ENCODE measurements around the gene CRTC3.
"Not testable (repeated sequence)": the region's sequence is repeated elsewhere in the genome, so short reads cannot be mapped to it uniquely, and the experiment has no call there.

Gene CRTC3

DNA sequence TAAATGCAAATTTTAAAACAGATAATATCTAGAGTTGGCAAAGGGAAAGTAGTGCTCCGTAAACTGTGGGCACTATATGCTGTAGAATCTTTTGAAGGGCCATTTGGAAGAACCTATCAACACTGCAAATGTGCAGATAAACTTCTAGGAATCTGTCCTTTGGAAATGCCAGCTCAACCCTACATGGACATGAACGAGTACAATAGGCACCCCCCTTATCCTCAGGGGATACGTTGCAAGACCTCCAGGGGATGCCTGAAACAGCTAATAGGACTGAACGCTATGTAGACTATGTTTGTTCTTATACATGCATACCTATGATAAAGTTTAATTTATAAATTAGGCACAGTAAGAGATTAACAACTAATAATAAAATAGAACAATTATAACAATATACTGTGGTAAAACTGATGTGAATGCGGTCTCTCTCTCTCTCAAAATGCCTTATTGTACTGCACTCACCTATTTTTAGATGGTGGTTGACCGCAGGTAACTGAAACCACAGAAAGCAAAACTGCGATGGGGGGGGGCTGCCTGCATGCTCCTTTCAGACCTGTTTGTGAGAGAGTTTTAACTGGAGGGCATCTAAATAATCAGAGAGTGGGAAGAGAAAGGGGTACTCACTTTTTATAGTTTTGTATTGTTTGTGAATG is 127.9 kb downstream of the CRTC3 start:
- DNase-seq: not testable (repeated sequence)

DNA sequence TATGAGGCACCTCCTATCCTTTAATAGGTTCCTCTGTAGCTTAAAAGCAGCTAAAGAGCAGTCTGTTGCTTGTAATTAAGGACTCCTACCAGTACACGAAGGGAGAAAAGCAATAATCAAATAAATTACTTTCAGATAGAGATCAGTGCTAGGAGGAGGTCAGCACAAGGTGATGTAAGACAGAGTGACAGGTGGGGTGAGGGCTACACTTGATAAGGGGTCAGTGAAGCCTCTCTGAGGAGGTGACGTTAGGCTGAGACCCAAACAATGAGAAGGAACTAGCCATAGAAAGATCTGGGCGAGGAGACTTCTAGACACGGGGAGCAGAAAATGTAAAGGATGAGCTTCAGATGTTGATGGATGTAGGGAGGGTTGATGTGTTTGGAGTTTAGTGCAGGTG is 129.8 kb downstream of the CRTC3 start:
- no peak for DNase-seq

DNA sequence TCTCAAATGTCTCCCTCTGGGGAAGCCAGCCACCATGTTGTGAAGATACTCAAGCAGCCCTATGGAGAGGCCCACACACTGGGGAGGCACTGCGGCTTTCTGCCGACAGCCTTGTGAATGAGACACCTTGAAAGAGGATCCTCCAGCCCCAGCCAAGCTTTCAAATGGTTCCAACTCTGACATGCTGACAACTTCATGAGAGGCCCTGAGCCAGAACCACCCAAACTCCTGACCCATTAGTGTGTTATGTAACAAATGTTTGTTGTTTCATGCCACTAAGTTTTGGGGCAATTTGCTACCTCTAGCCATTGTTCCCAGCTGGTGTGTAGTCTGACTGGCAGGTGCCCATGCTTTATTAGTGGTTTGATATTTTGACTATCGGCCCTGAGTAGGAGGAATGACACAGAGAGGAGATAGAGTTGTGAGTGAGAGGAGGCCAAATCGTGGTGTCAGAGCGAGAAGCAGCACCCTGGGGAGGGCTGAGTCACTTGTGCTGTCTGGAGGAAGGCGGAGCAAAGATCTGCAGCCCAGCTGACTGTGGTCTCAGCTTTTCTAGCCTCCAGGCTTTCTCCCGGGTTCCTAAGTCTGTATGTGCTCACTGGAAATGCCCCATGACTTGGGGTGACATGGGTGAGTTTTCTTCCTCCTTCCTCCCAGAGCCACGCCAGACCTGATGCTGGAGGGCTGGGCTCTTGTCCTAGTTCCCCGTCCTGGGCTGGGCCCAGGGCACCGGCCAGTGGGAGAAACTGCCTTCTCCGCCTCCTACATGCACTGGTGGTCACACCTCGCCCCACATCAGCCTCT is 130.7 kb downstream of the CRTC3 start:
- DNase-seq: no peak

DNA sequence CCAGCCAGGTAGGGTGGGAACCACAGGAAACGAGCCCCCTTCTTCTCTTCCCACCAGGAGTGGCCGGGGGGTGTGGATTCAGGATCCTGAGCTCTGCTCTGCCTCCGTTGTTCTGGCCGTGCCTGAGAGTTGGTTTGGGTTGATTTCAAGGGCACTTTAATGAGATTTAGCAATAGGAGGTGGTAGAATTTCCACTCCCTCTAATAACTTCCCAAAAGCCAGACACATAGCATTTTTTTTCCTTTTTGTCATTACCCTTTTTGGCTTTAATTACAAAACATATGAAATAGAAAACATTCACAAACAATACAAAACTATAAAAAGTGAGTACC is 131.2 kb downstream of the CRTC3 start:
- DNase-seq: not testable (repeated sequence)

DNA sequence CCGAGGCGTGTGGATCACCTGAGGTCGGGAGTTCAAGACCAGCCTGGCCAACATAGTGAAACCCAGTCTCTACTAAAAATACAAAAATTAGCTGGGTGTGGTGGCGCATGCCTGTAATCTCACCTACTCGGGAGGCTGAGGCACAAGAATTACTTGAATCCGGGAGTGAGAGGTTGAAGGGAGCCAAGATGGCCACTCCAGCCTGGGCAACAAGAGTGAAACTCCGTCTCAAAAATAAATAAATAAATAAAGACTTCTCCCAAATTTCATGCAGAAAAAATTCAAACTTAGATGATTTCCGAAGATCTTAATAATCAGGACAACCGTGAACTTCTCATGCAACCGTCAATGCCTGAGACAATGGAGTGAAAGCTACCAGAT is 134.3 kb downstream of the CRTC3 start:
- not testable (repeated sequence) for DNase-seq

DNA sequence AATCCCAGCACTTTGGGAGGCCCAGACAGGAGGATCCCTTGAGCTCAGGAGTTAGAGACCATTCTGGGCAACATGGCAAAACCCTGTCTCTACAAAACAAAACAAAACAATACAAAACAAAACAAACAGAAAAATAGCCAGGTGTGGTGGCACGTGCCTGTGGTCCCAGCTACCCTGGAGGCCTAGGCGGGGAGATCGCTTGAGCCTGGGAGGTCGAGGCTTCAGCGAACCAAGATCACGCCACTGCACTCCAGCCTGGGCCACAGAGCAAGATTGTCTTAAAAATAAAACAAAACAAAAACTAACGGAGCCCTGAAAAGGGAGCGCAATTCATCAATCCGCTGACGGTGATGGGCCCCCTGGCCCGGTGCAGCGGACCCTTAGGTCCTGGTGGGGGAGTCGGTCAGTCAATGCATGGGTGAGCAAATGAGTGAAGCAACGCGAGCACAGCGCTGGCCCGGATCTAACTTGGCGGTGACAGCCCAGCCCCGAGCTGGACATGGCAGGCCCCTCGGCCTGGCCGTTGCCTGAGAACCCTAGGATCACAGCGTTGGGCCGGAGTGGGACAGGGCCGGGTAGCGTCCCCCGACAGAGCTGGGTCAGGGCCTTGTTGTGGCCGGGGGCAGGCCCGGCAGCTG is 135.0 kb downstream of the CRTC3 start:
- no peak for DNase-seq

DNA sequence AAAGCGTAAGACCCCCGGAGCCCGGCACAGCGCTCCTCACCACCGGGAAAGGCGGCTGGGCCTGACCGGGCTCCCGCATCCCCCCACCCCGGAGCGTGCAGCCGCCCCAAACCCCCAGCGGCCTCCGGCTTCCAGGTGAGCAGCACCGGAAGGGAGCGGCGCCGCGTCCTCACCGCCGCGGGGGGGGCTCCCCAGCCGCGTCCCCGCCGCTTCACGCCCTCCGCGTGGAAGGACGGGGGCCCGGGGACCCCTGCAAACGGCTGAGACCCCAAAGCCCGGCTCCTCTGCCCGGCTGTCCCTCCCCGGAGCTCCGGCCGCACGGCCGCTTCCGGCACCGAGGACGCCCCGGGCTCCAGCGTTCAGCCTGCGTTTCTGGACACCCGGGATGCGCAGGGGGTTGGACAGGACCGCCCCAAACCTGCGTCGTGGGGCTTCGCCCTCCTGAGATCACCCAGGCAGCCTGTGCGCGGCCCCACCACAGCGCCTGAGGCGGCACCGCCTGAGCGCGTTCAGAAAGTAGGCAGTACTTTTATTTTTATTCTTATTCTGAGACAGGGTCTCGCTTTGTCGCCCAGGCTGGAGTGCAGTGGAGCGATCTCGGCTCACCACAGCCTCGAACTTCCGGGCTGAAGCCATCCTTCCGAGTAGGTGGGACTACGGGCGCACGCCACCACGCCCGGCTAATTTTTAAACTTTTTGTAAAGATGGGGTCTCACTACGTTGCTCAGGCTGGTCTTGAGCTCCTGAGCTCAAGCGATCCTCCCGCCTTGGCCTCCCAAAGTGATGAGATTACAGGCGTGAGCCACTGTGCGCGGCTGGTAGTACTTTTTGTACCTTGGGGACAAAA is 135.8 kb downstream of the CRTC3 start:
- DNase-seq: no peak

DNA sequence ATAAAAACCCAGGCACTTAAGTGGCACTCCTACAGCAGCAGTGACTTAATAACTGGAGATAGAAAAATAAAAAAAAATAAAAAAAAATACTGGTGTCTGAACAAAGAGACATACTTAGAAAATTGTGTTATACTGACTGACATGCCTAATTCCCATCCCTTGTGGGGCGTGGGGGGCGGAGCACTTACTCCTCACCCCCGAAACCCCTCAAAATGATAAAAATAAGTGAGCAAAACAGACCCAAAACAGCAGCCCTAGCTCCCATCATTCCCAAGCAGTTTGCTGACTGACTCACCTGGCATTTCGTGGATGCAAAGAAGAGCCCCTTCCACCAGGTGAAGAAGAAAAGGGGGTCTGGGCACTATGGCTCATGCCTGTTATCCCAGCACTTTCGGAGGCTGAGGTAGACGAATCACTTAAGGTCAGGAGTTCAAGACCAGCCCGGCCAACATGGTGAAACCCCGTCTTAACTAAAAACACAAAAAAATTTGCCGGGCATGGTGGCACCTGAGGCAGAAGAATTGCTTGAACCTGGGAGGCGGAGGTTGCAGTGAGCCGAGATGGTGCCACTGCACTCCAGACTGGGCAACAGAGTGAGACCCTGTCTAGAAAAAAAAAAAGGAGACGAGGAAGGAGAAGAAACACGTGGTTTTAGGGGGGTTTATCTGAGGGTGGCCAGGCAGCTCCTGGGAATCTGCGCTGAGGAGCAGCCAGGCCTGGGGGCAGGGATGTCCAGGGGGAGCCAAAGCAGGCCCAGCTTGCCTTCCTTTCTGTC is 136.6 kb downstream of the CRTC3 start:
- DNase-seq: no peak

DNA sequence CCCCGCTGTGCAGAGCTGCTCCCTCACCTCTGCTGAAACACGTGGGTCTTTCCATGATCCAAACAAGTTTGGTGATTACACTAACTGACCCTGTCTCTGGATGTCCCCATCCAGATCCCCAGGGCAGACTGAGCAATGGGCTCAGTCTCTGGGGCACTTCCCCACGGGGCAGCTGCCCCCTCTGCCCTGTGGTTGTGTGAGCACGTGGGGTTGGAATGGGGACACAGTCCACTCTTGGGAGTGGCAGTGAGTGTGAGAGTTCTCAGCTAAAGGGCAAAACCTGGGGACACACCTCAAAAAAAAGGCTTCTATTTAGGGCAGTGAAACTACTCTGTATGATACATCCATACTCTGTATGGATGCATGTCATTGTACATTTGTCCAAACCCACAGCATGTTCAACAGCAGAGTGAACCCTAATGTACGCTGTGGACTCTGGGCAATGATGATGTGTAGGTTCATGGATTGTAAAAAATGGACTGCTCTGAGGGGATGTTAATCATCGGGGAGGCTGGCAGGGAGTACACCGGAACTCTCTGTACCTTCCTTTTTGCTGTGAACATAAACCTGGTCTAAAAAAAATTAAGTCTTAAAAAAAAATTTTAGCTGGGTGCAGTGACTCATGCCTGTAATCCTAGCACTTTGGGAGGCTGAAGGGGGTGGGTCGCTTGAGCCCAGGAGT is 137.5 kb downstream of the CRTC3 start:
- no peak for DNase-seq

DNA sequence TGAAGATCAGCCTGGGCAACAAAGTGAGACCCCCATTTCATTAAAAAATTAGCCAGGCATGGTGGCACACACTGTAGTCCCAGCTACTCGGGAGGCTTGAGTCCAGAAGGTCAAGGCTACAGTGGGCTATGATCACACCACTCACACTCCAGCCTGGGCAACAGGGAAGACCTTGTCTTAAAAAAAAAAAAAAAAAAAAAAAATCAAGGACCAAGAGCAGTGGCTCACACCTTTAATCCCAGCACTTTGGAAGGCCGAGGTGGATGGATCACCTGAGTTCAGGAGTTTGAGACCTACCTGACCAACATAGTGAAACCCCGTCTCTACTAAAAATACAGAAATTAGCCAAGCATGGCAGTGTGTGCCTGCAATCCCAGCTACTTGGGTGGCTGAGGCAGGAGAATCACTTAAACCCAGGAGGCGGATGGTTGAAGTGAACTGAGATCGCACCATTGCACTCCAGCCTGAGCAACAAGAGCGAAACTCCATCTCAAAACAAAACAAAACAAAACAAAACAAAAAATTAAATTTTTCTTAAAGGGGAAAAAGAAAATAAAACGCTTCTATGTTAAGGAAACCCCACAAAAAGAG is 138.1 kb downstream of the CRTC3 start:
- DNase-seq: not testable (repeated sequence)

DNA sequence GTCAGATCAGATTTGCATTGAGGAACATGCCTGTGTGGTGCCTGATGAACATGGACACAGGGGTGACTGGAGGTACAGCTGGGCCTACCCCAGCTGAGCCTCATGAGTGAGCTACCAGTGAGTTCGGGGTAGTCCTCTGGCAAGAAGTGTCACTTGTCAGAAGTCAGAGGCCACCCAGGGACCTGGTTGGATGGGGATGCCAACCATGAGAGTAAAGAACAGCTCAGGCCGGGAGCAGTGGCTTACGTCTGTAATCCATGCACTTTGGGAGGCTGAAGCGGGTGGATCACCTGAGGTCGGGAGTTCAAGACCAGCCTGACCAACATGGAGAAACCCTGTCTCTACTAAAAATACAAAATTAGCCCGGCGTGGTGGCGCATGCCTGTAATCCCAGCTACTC is 140.9 kb downstream of the CRTC3 start:
- not testable (repeated sequence) for DNase-seq

DNA sequence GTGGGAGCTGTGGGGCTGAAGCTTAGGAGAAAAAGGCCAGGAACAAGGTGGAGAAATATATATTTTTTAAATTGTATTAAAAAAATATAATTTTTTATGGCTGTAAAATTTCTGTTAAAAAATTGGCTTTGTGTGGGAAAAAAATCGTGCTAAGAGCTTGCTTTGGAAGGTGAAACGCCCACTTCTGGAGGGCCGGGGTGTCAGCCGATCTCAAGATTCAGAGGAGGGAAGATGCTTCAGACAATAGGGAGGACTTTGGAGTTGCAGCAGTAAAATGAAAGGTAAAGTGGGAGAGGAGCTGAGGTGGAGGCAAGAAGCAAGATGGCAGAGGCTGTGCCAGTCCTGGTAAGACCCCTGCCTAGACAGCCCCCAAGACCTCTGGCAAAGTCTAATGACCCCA is 141.5 kb downstream of the CRTC3 start:
- DNase-seq: no peak

DNA sequence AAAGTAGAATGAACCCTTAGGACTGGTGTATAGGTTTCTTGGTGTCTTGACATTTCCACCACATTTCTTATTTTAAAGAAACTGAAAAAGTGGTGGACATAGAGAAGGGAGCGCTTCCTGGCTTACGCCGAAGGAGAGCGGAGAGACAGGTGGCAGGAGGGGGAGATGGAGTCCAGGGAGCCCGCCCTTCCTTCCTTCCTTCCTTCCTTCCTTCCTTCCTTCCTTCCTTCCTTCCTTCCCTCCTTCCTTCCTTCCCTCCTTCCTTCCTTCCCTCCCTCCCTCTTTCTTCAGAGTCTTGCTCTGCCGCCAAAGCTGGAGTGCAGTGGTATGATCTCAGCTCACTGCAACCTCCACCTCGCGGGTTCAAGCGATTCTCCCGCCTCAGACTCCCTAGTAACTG is 143.6 kb downstream of the CRTC3 start:
- DNase-seq: not testable (repeated sequence)

DNA sequence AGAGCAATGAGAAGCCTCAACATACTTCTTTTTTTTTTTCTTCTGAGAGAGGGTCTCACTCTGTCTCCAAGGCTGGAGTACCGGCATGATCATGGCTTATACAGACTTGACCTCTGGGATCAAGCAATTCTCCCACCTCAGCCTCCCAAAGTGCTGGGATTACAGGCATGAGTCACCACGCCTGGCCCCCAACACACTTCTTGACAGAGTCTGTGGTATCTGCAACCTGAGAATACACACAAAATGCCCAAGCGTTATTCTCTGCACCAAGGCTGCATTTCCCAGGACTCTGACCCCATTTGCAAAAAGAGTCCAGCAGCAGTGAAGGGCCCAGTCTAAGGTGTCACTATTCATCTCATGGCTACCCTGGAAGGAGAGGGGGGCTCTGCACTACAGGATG is 144.8 kb downstream of the CRTC3 start:
- no peak for DNase-seq

DNA sequence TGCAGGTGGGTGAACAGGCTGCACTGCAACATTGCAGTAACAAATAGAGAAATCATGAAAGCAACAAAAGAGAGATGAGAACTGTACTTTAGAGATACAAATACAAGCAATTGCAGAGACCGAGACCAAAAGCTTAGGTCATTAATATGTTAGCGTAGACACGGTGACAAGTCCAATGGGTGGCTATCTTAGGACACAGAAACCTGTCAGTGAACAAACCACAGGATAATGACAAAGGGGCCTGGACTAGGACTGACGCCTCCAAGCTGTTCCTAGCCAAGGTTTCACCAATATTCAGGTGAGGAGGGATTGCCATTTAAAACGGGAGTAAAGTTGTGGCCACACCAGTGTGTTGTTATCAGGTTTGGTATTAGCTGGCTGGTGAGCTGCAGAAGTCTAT is 145.7 kb downstream of the CRTC3 start:
- DNase-seq: no peak

DNA sequence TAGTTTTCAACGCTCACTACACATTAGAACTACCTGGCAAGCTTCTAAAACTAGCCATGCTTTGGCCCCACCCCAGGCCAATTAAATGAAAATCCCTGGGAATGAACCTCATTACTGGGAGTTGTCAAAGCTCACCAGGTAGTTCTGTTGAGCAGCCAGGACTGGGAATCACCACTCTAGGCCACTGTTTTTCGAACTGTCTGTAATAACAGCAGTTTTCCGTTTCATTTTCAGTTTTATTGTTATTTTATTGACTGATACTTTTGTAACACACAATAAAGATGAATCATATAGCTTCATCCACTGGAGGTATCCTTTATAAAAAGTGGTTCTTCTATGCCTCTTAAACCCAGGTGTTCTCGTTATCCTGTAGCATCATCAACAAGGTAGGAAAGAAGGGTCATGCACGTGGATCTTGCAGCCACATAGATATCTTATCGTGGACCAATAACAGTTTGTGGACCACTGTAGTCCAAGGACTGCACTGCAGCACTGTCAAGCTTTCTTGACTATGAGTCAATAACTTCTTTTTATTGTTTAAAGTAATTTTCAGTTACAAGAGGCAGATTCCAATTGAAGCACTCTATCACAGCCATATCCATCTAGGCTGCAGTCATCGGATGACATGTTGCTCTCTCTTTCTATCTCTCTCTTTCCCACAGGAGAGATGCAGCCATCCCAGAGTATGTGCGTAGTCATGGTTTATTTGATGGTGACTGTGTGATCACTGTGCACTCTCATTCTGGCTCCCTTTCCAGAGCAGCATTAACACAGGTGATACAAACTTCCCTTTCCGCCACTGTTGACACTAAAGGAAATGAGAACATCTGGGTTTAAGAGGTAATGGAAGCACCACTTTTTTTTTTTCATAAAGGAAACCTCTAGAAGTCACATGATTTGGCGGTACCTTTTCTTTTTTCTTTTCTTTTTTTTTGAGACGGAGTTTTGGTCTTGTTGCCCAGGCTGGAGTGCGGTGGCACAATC is 148.4 kb downstream of the CRTC3 start:
- DNase-seq: no peak

DNA sequence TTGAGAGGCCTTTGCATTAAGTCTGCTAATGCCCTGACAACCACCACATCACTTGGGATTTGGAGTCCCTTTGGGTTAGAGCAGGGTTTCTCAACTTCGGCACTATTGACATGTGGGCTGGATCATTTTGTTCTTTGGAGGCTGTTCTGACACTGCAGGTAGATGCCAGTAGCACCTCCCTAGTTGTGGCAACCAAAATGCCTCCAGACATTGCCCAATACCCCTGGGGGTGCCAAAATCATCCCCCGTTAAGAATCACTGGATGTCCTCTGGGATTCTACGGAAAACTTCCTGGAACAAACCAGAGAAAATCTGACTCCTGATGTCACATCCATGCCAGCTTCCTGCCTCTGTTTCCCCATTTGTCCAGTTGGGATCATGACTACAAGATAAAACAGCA is 150.2 kb downstream of the CRTC3 start:
- no peak for DNase-seq

DNA sequence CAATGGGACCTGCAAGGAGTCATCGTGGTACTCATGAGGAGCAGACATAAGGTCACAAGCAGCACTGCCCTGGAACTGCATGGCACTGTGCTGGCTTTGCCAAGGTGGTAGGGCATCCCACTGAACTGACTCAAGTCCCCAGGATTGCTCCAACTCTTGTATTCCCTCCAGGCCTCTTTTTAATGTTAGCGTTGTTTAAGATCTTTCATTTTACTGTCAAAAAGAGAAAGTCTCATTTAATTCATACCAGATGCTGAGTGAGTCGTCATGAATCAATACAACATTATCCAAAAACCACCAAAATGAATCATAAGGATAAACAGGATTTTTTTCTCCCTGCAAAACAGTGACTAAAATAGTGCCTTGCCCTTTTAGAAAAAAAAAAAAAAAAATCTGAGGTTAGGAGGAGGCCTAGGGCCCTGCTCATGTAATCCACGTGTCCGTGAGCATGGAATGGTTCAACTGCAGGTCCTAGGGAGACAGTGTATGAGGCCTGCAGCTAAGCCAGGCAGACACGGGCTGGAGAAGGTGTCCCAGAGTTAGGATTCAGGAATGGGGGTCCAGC is 150.7 kb downstream of the CRTC3 start:
- DNase-seq: no peak

DNA sequence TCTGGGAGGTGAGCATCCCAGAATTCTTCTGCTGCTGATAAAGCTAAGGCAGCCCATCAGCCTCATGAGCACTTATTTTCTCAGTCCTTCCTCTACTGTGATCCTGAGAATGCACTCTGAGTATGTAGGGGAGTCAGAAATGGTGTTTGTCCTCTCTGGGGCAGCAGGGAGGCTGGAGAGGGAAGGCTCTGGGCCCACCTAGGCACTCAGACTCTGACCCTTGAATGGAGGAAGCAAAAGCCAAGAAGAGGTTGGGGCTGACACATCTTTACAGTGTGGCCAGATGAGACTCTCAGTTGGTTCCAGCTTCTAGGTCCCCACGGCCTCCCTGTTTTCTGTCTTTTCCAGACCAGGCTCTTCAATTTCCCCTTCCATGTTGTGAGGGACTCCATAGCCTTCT is 151.3 kb downstream of the CRTC3 start:
- DNase-seq: no peak

DNA sequence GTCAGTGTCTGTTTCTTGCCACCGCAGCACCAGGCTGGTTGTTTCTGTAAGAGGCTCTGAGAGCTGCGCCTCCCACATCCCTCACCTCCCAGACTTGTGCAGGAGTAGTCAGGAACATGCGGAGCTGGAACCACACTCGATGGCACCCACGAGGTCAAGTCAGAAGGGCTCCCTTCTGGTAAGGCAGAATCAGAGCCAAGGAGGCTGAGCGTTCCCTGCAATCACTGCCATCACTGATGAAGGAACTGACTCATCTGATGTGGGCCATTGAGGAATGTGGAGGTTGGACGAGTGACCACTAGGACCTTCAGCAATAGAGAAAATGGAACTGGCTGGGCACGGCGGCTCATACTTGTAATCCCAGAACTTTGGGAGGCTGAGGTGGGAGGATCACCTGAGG is 151.8 kb downstream of the CRTC3 start:
- no peak for DNase-seq

All from NCI-H2081 treated with DMSO at 0.1 percent for 48 hours (cell line).